ENCODE results near the gene TPP2. TPM values are rescaled to one million over a fixed set of nuclear protein-coding genes. Genes with fewer than 3 reads are reported as not detected.

Gene TPP2
- total and polyA plus RNA-seq, 2 experiments from 2014 or later: 24.3 to 41.3 TPM

DNA sequence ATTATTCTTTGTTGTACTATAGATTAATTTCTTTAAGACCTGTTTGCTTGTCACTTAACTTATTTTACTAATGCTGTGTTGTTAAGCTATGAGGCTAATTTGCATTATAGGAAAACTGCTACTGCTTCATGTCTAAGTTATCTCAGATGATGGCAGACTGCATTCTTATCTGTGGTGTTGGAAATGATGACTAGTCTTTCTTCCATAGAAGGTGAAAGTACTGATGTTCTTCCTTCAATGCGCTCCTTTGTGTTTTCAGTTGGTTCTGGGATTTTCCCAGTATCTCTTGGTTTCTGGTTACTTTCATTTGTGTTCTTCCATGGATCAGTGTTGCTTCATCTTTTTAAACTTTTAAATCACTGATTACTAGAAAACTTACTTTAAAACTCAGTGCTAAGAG, 46.9 kb downstream of the TPP2 start:
- Histone ChIP-seq H3K36me3 (ENCODE audit: low read depth) (peaks cover 50% of the 10 kb centered on the region), H3F3A (ENCODE audit: insufficient read depth) (no peaks in the 10 kb centered on the region; the same call in 1 of the 2 replicates), H3K9me3 (ENCODE audit: low read depth) (no peaks in the 10 kb centered on the region), H3K4me1 (ENCODE audit: insufficient read depth) (no peaks in the 10 kb centered on the region), H4K20me1 (ENCODE audit: insufficient read depth) (no peaks in the 10 kb centered on the region), H3K9ac (no peak overlapping the region), H3K79me2 (ENCODE audit: insufficient read depth) (no peaks in the 10 kb centered on the region), H3K4me2 (ENCODE audit: unreplicated experiment) (no peak overlapping the region), H2AFZ (no peak overlapping the region), H3K4me3 (no peak overlapping the region), H3K9me2 (ENCODE audit: insufficient read depth) (no peaks in the 10 kb centered on the region), H3K27ac (no peak overlapping the region), H3K27me3 (replicated peaks; ENCODE audit: insufficient read depth) (no peaks in the 10 kb centered on the region)
- TF ChIP-seq EZH2phosphoT487 (IDR thresholded peaks at IDR 0.05; ENCODE audit: insufficient read depth, low read depth): no peak
- WGBS, 2 experiments (ENCODE audit: low coverage in 1 of 2, low lambda C conversion rate in 2 of 2, missing lambda C conversion rate in 2 of 2): 100% methylated on average over 1 of the region's 1 CpG
- DNase-seq: no peak
- in situ Hi-C loops (cut with MboI): no loop called here

GRCh38 chr13:102645701-102646100, 48.9 kb downstream of the TPP2 start:
- no peaks in the 10 kb centered on the region for H4K20me1 ChIP-seq (ENCODE audit: insufficient read depth)
- 52 to 55% methylated on average over 1 of the region's 1 CpG for WGBS, 2 experiments (ENCODE audit: low coverage in 1 of 2, low lambda C conversion rate in 2 of 2, missing lambda C conversion rate in 2 of 2)
- no peak overlapping the region for H3K4me3 ChIP-seq
- no peak overlapping the region for H2AFZ ChIP-seq
- DNase-seq: no peak
- no peaks in the 10 kb centered on the region for H3K9me3 ChIP-seq (ENCODE audit: low read depth)
- H3K79me2 ChIP-seq (ENCODE audit: insufficient read depth): no peaks in the 10 kb centered on the region
- no peak overlapping the region for H3K9ac ChIP-seq
- peaks cover 55% of the 10 kb centered on the region for H3K36me3 ChIP-seq (ENCODE audit: low read depth)
- H3K27me3 ChIP-seq (replicated peaks; ENCODE audit: insufficient read depth): no peaks in the 10 kb centered on the region
- H3F3A ChIP-seq (ENCODE audit: insufficient read depth): no peaks in the 10 kb centered on the region; the same call in 1 of the 2 replicates
- in situ Hi-C loops (cut with MboI): no loop called here
- no peak overlapping the region for H3K27ac ChIP-seq
- TF ChIP-seq EZH2 (IDR thresholded peaks at IDR 0.05; ENCODE audit: insufficient read depth, poor library complexity, severe bottlenecking) (no peak), EZH2phosphoT487 (IDR thresholded peaks at IDR 0.05; ENCODE audit: insufficient read depth, low read depth) (no peak)
- H3K4me2 ChIP-seq (ENCODE audit: unreplicated experiment): no peak overlapping the region
- no peaks in the 10 kb centered on the region for H3K9me2 ChIP-seq (ENCODE audit: insufficient read depth)
- no peaks in the 10 kb centered on the region for H3K4me1 ChIP-seq (ENCODE audit: insufficient read depth)

GRCh38 chr13:102648046-102648445, 51.3 kb downstream of the TPP2 start:
- Histone ChIP-seq H3K27ac (no peak overlapping the region), H3K4me2 (ENCODE audit: unreplicated experiment) (no peak overlapping the region), H3K4me1 (ENCODE audit: insufficient read depth) (peaks cover 7% of the 10 kb centered on the region; the same call in 1 of the 2 replicates), H3K27me3 (replicated peaks; ENCODE audit: insufficient read depth) (no peaks in the 10 kb centered on the region), H3F3A (ENCODE audit: insufficient read depth) (no peaks in the 10 kb centered on the region; the same call in 1 of the 2 replicates), H2AFZ (no peak overlapping the region), H3K9ac (no peak overlapping the region), H3K79me2 (ENCODE audit: insufficient read depth) (no peaks in the 10 kb centered on the region), H3K4me3 (no peak overlapping the region), H3K36me3 (ENCODE audit: low read depth) (peaks cover 53% of the 10 kb centered on the region), H3K9me2 (ENCODE audit: insufficient read depth) (no peaks in the 10 kb centered on the region), H3K9me3 (ENCODE audit: low read depth) (no peaks in the 10 kb centered on the region), H4K20me1 (ENCODE audit: insufficient read depth) (no peaks in the 10 kb centered on the region)
- no peak for DNase-seq
- in situ Hi-C loops (cut with MboI): no loop called here
- TF ChIP-seq EZH2 (IDR thresholded peaks at IDR 0.05; ENCODE audit: insufficient read depth, poor library complexity, severe bottlenecking): no peak
- no peak for TF ChIP-seq EZH2phosphoT487 (IDR thresholded peaks at IDR 0.05; ENCODE audit: insufficient read depth, low read depth)
- 97 to 98% methylated on average over 3 of the region's 3 CpGs for WGBS, 2 experiments (ENCODE audit: low coverage in 1 of 2, low lambda C conversion rate in 2 of 2, missing lambda C conversion rate in 2 of 2)

GRCh38 chr13:102650444-102650843, 53.7 kb downstream of the TPP2 start:
- H3K79me2 ChIP-seq (ENCODE audit: insufficient read depth): no peaks in the 10 kb centered on the region
- no peaks in the 10 kb centered on the region for H3K27me3 ChIP-seq (replicated peaks; ENCODE audit: insufficient read depth)
- no peak overlapping the region for H3K9ac ChIP-seq
- peaks cover 33% of the 10 kb centered on the region for H3K36me3 ChIP-seq (ENCODE audit: low read depth)
- H3K9me3 ChIP-seq (ENCODE audit: low read depth): no peaks in the 10 kb centered on the region
- no peak overlapping the region for H3K4me3 ChIP-seq
- TF ChIP-seq EZH2 (IDR thresholded peaks at IDR 0.05; ENCODE audit: insufficient read depth, poor library complexity, severe bottlenecking) (no peak), EZH2phosphoT487 (IDR thresholded peaks at IDR 0.05; ENCODE audit: insufficient read depth, low read depth) (no peak)
- no peaks in the 10 kb centered on the region for H4K20me1 ChIP-seq (ENCODE audit: insufficient read depth)
- H3K27ac ChIP-seq: no peak overlapping the region
- DNase-seq: no peak
- 92 to 94% methylated on average over 3 of the region's 3 CpGs for WGBS, 2 experiments (ENCODE audit: low coverage in 1 of 2, low lambda C conversion rate in 2 of 2, missing lambda C conversion rate in 2 of 2)
- no peaks in the 10 kb centered on the region for H3K9me2 ChIP-seq (ENCODE audit: insufficient read depth)
- H3K4me2 ChIP-seq (ENCODE audit: unreplicated experiment): no peak overlapping the region
- no peaks in the 10 kb centered on the region; the same call in 1 of the 2 replicates for H3F3A ChIP-seq (ENCODE audit: insufficient read depth)
- H3K4me1 ChIP-seq (ENCODE audit: insufficient read depth): peaks cover 7% of the 10 kb centered on the region; the same call in 1 of the 2 replicates
- in situ Hi-C loops (cut with MboI): no loop called here
- H2AFZ ChIP-seq: no peak overlapping the region

DNA sequence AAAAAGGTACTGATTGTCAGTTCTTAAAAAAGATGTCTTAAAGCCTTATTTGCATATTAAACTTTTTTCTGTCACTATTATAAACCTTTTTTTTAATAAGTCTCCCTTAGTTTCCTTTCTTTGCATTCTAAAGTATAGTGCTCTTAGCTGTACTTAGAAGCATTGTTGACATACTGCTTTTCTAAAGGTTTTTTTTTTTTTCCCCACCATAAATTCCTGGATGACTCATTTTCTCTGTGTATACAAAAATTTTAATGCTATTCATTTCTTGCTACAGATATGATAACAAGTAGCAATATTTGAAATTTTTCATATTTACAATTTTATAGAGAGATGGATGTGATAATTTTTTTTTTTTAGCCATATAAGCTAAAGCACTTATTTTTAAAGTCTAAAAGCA, 54.6 kb downstream of the TPP2 start:
- no peaks in the 10 kb centered on the region; the same call in 1 of the 2 replicates for H3F3A ChIP-seq (ENCODE audit: insufficient read depth)
- H3K27ac ChIP-seq: no peak overlapping the region
- H4K20me1 ChIP-seq (ENCODE audit: insufficient read depth): no peaks in the 10 kb centered on the region
- no peaks in the 10 kb centered on the region for H3K9me3 ChIP-seq (ENCODE audit: low read depth)
- no peaks in the 10 kb centered on the region for H3K9me2 ChIP-seq (ENCODE audit: insufficient read depth)
- no peak overlapping the region for H3K4me2 ChIP-seq (ENCODE audit: unreplicated experiment)
- peak; percentile 54 for DNase-seq
- no peak overlapping the region for H3K4me3 ChIP-seq
- in situ Hi-C loops (cut with MboI): no loop called here
- peaks cover 33% of the 10 kb centered on the region for H3K36me3 ChIP-seq (ENCODE audit: low read depth)
- H3K9ac ChIP-seq: no peak overlapping the region
- H3K4me1 ChIP-seq (ENCODE audit: insufficient read depth): peaks cover 7% of the 10 kb centered on the region; the same call in 1 of the 2 replicates
- no peaks in the 10 kb centered on the region for H3K27me3 ChIP-seq (replicated peaks; ENCODE audit: insufficient read depth)
- H3K79me2 ChIP-seq (ENCODE audit: insufficient read depth): no peaks in the 10 kb centered on the region
- no peak overlapping the region for H2AFZ ChIP-seq
- TF ChIP-seq EZH2 (IDR thresholded peaks at IDR 0.05; ENCODE audit: insufficient read depth, poor library complexity, severe bottlenecking) (no peak), EZH2phosphoT487 (IDR thresholded peaks at IDR 0.05; ENCODE audit: insufficient read depth, low read depth) (no peak)
